ENCODE results near the gene FTSJ1.

FTSJ1 gene

GRCh38 chrX:48504261-48504660 lies 28.3 kb downstream of the FTSJ1 start:
- Histone ChIP-seq H3K9me2 (replicated peaks; ENCODE audit: insufficient read depth, low read length) (no peaks in the 10 kb centered on the region), H2AFZ (ENCODE audit: low read depth, low read length, severe bottlenecking) (no peak overlapping the region), H3K9ac (ENCODE audit: low read length) (no peak overlapping the region), H3K4me2 (ENCODE audit: low read depth, low read length, poor library complexity, severe bottlenecking) (no peak overlapping the region), H3K36me3 (ENCODE audit: low read length) (no peaks in the 10 kb centered on the region), H3K9me3 (ENCODE audit: insufficient read depth, low read length) (no peaks in the 10 kb centered on the region), H3K27ac (ENCODE audit: low read depth, low read length) (no peak overlapping the region), H3K27me3 (ENCODE audit: low read length) (no peaks in the 10 kb centered on the region), H3F3A (ENCODE audit: insufficient read depth) (no peaks in the 10 kb centered on the region; the same call in 1 of the 2 replicates), H3K79me2 (ENCODE audit: insufficient read depth, low read length) (no peaks in the 10 kb centered on the region), H4K20me1 (ENCODE audit: low read depth, low read length) (no peaks in the 10 kb centered on the region), H3K4me3 (ENCODE audit: insufficient read depth, low read length, poor library complexity, severe bottlenecking) (no peak overlapping the region)
- TF ChIP-seq CTCF (IDR thresholded peaks at IDR 0.05; ENCODE audit: insufficient read depth, low read length, poor library complexity, severe bottlenecking) (no peak), EZH2phosphoT487 (conservative IDR thresholded peaks at IDR 0.05; ENCODE audit: low read length) (no peak)

DNA sequence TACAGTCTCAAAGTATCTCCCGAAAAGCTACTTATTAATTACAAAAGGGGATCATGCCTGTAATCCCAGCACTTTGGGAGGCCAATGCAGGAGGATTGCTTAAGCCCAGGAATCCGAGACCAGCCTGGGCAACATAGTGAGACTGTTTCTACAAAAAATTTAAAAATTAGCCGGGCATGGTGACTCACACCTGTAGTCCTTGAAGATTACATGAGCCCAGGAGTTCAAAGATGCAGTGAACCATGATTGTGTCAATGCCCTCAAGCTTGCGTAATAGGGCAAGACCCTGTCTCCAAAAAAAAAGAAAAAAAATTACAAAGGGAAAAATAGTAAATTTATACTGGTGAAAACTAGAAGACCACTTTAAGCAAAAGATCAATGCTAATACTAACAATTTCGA lies 29.5 kb downstream of the FTSJ1 start:
- H2AFZ ChIP-seq (ENCODE audit: low read depth, low read length, severe bottlenecking) = no peak overlapping the region
- no peak for TF ChIP-seq EZH2phosphoT487 (conservative IDR thresholded peaks at IDR 0.05; ENCODE audit: low read length)
- TF ChIP-seq CTCF (IDR thresholded peaks at IDR 0.05; ENCODE audit: insufficient read depth, low read length, poor library complexity, severe bottlenecking) = no peak

GRCh38 chrX:48507246-48507645 lies 31.2 kb downstream of the FTSJ1 start:
- Histone ChIP-seq H3K4me2 (ENCODE audit: low read depth, low read length, poor library complexity, severe bottlenecking) (no peak overlapping the region), H4K20me1 (ENCODE audit: low read depth, low read length) (no peaks in the 10 kb centered on the region), H3K27ac (ENCODE audit: low read depth, low read length) (no peak overlapping the region), H3K4me3 (ENCODE audit: insufficient read depth, low read length, poor library complexity, severe bottlenecking) (no peak overlapping the region), H3K79me2 (ENCODE audit: insufficient read depth, low read length) (no peaks in the 10 kb centered on the region), H3K36me3 (ENCODE audit: low read length) (no peaks in the 10 kb centered on the region), H3K27me3 (ENCODE audit: low read length) (no peaks in the 10 kb centered on the region), H3K9me2 (replicated peaks; ENCODE audit: insufficient read depth, low read length) (no peaks in the 10 kb centered on the region), H2AFZ (ENCODE audit: low read depth, low read length, severe bottlenecking) (no peak overlapping the region), H3F3A (ENCODE audit: insufficient read depth) (no peaks in the 10 kb centered on the region; the same call in 1 of the 2 replicates), H3K9me3 (ENCODE audit: insufficient read depth, low read length) (no peaks in the 10 kb centered on the region), H3K9ac (ENCODE audit: low read length) (no peak overlapping the region)
- TF ChIP-seq CTCF (IDR thresholded peaks at IDR 0.05; ENCODE audit: insufficient read depth, low read length, poor library complexity, severe bottlenecking) = no peak
- TF ChIP-seq EZH2phosphoT487 (conservative IDR thresholded peaks at IDR 0.05; ENCODE audit: low read length) = no peak

More for the DNA sequence above, 29.5 kb downstream of the FTSJ1 start:
- Histone ChIP-seq H3K4me3 (ENCODE audit: insufficient read depth, low read length, poor library complexity, severe bottlenecking) (no peak overlapping the region), H3K9me3 (ENCODE audit: insufficient read depth, low read length) (no peaks in the 10 kb centered on the region), H3K36me3 (ENCODE audit: low read length) (no peaks in the 10 kb centered on the region), H3K27ac (ENCODE audit: low read depth, low read length) (no peak overlapping the region), H3K9me2 (replicated peaks; ENCODE audit: insufficient read depth, low read length) (no peaks in the 10 kb centered on the region), H3K27me3 (ENCODE audit: low read length) (no peaks in the 10 kb centered on the region), H3F3A (ENCODE audit: insufficient read depth) (no peaks in the 10 kb centered on the region; the same call in 1 of the 2 replicates), H4K20me1 (ENCODE audit: low read depth, low read length) (no peaks in the 10 kb centered on the region), H3K79me2 (ENCODE audit: insufficient read depth, low read length) (no peaks in the 10 kb centered on the region), H3K9ac (ENCODE audit: low read length) (no peak overlapping the region), H3K4me2 (ENCODE audit: low read depth, low read length, poor library complexity, severe bottlenecking) (no peak overlapping the region)

All from SU-DHL-6 (cell line).